Prostate gland (tissue), 2 donors: ENCODE data around the gene MAP4K4. TPM values are rescaled to one million over a fixed set of nuclear protein-coding genes. Genes with fewer than 3 reads are reported as not detected.
"Not testable (repeated sequence)": the region's sequence is repeated elsewhere in the genome, so short reads cannot be mapped to it uniquely, and the experiment has no call there.

Source experiments
- DNase-seq: peaks from one replicate; pipeline ENCODE4 v3.0.0-alpha.2; 2019; ENCODE audit warnings: low spot score
- H3K27ac ChIP-seq, 2 donors: fragments of 200-600 bp; sonication (generic); 2 replicates each; pipeline ENCODE4 v1.5.1; 2017 to 2019
- H3K27me3 ChIP-seq: fragments of 200-600 bp; sonication (generic); replicated peaks from 2 replicates; pipeline ENCODE4 v1.5.1; 2019; ENCODE audit not compliant: insufficient read depth
- H3K36me3 ChIP-seq, 2 donors: fragments of 200-600 bp; sonication (generic); 1 replicate in 1 of 2; 2 replicates in 1 of 2; pipeline versions ENCODE4 v1.5.1 to v1.8.1; 2017 to 2019
- H3K4me1 ChIP-seq: fragments of 200-600 bp; sonication (generic); replicated peaks from 2 replicates; pipeline ENCODE4 v1.5.1; 2019
- H3K4me3 ChIP-seq, 2 donors: fragments of 200-600 bp; sonication (generic); 2 replicates each; pipeline ENCODE4 v1.5.1; 2017 to 2019
- H3K9me3 ChIP-seq: fragments of 200-600 bp; sonication (generic); 2 replicates; pipeline ENCODE4 v1.5.1; 2017
- POLR2A ChIP-seq: fragments of 450-650 bp; IDR thresholded peaks from one replicate; pipeline ENCODE4 v1.6.1; 2016; ENCODE audit warnings: antibody characterized with exemption, mild to moderate bottlenecking
- POLR2AphosphoS5 ChIP-seq: sonication (generic); formaldehyde crosslinking; IDR thresholded peaks from one replicate; pipeline ENCODE4 v1.6.1; 2017; ENCODE audit warnings: antibody characterized with exemption
- WGBS: methylation state at CpG from one replicate; pipeline ENCODE4 v1.1.5; 2018; 5-methylcytosine and 5-hydroxymethylcytosine counted together
- intact Hi-C: fragments of 100-400 bp; cut with DNase I; formaldehyde crosslinking; loops from one replicate; pipeline ENCODE4 v1.14.2; 2022
- total RNA-seq, 2 donors: library from RNA; depleted of rRNA; stranded (reverse); fragments of >200 nt; gene quantifications; one replicate each; pipeline ENCODE4 v1.1.0, GENCODE V29; 2016
- TF ChIP-seq, protein P1 (sequence below), 4 experiments: fragments of 200-600 bp in 2 of 4; fragments of 450-650 bp in 2 of 4; sonication (generic) in 2 of 4; IDR thresholded peaks; 1 replicate in 3 of 4; 2 replicates in 1 of 4; pipeline ENCODE4 v1.5.1; 2016 to 2019; ENCODE audit warnings: antibody characterized with exemption in 4 of 4, mild to moderate bottlenecking in 2 of 4, moderate library complexity in 2 of 4

Gene MAP4K4
- total RNA-seq, 2 donors from 2014 or later, result 23.6 to 107 TPM

DNA sequence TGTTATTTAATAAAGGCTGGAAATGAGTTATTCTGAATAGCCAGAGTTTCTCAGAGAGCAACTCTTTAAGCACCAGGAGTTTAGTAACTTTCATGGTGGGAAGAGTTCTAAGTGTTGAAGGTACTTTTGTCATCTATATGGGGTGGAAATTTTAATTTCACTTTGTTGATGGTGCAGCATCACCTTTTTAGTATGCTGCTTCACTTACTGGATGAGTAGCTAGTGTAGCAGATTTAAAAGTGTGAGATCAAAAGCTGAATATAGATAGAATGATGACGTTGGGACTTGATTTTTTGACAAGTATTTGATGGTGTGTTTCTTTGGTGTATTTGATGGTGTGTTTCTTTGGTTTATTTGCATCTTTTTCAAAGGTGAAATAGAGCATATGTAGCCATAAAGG is 47.3 kb downstream of the MAP4K4 start:
- H3K36me3 ChIP-seq, result no peaks in the 10 kb centered on the region
- WGBS, result 59% methylated on average over 1 of the region's 1 CpG
- no peaks in the 10 kb centered on the region for H3K27me3 ChIP-seq
- intact Hi-C loops, result no loop called here
- no peak for DNase-seq
- no peak overlapping the region for H3K27ac ChIP-seq
- H3K4me1 ChIP-seq, result peaks cover 14% of the 10 kb centered on the region
- no peak overlapping the region for H3K4me3 ChIP-seq
- TF ChIP-seq POLR2AphosphoS5 (no peak), POLR2A (no peak)
- TF ChIP-seq, protein P1, sequence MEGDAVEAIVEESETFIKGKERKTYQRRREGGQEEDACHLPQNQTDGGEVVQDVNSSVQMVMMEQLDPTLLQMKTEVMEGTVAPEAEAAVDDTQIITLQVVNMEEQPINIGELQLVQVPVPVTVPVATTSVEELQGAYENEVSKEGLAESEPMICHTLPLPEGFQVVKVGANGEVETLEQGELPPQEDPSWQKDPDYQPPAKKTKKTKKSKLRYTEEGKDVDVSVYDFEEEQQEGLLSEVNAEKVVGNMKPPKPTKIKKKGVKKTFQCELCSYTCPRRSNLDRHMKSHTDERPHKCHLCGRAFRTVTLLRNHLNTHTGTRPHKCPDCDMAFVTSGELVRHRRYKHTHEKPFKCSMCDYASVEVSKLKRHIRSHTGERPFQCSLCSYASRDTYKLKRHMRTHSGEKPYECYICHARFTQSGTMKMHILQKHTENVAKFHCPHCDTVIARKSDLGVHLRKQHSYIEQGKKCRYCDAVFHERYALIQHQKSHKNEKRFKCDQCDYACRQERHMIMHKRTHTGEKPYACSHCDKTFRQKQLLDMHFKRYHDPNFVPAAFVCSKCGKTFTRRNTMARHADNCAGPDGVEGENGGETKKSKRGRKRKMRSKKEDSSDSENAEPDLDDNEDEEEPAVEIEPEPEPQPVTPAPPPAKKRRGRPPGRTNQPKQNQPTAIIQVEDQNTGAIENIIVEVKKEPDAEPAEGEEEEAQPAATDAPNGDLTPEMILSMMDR (IDR thresholded peaks at IDR 0.05), result no peak
- no peaks in the 10 kb centered on the region for H3K9me3 ChIP-seq

DNA sequence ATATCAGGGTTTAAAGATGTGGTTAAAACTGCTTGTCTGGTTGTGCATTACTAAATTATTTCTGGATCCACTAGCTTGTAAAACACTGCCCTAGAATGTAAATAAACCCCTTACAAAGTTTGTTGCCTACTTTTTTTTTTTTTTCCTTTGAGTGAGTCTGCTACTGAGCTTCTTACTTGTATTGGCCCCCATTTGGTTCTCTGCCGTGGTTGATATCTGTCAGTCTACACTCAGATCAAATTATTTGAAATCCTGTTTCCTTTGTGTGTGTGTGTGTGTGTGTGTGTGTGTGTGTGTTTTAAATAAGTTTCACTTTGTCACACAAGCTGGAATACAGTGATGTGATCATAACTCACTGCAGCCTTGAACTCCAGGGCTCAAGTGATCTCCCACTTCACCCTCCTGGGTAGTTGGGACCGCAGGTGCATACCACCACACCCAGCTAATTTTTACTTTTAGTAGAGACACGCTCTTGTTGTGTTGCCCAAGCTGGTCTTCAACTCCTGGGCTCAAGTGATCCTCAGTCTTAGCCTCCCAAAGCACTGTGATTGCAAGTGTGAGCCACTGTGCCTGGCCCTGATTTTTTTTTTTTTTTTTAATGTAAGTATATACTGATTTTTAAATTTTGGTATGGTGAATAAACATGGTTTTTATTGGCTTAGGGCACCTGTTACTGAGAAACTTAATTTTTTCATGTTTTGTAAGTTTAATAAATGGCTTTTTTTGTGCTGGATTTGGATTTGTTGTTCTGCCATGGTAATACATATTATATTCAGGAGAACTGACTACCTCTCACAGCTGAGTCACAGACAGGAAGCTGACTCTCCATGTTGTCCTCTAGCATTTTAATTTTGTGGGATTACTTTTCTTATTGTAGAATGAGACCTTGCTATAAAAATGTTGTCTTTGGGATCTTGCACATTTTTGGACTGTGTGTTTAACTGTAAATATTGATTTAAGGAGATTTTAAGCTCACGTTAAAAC is 48.5 kb downstream of the MAP4K4 start:
- no peak for DNase-seq
- Histone ChIP-seq H3K4me3 (no peak overlapping the region), H3K27me3 (no peaks in the 10 kb centered on the region), H3K4me1 (peaks cover 14% of the 10 kb centered on the region), H3K27ac (no peak overlapping the region), H3K36me3 (no peaks in the 10 kb centered on the region), H3K9me3 (no peaks in the 10 kb centered on the region)
- 61% methylated on average over 4 of the region's 4 CpGs for WGBS
- intact Hi-C loops, result no loop called here
- TF ChIP-seq POLR2AphosphoS5, result no peak

DNA sequence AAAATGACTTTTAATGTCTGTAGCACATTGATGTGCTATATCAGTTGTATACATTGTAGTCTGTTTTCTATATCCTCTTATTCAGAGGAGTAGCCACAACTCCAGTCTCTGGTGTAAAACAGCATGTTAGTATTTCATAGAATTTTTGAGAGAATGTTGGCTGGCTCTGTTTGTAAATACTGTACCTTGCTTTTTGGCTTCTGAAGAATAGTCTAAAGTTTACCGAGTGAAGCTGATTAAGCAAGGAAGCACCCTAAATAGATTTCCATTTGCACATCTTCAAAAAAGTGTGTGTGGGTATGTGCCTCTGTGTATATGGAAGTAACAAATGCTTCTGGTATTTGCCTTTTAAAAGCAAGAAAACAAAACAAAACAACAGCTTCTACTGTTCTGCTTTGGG is 50.5 kb downstream of the MAP4K4 start:
- 18% methylated on average over 1 of the region's 1 CpG for WGBS
- intact Hi-C loops, result no loop called here
- DNase-seq, result no peak
- no peaks in the 10 kb centered on the region for H3K9me3 ChIP-seq
- peaks cover under 1% of the 10 kb centered on the region for H3K4me1 ChIP-seq
- H3K4me3 ChIP-seq, result no peak overlapping the region
- no peaks in the 10 kb centered on the region for H3K36me3 ChIP-seq
- no peak overlapping the region for H3K27ac ChIP-seq
- no peaks in the 10 kb centered on the region for H3K27me3 ChIP-seq
- TF ChIP-seq, protein P1 (IDR thresholded peaks at IDR 0.05), result no peak
- no peak for TF ChIP-seq POLR2A
- TF ChIP-seq POLR2AphosphoS5, result no peak

DNA sequence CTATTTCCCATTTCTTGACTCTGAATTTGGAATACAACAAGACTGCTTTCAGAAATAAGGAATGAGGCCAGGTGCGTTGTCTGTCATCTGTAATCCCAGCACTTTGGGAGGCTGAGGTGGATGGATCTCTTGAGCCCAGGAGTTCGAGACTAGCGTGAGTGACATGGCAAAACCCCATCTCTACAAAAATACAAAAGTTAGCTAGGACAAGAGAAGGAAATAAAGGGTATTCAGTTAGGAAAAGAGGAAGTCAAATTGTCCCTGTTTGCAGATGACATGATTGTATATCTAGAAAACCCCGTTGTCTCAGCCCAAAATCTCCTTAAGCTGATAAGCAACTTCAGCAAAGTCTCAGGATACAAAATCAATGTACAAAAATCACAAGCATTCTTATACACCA is 51.0 kb downstream of the MAP4K4 start:
- intact Hi-C loops, H3K4me1 ChIP-seq, H3K36me3 ChIP-seq, H3K9me3 ChIP-seq, DNase-seq, H3K4me3 ChIP-seq, H3K27me3 ChIP-seq, H3K27ac ChIP-seq: not testable (repeated sequence)
- 78% methylated on average over 4 of the region's 4 CpGs for WGBS

DNA sequence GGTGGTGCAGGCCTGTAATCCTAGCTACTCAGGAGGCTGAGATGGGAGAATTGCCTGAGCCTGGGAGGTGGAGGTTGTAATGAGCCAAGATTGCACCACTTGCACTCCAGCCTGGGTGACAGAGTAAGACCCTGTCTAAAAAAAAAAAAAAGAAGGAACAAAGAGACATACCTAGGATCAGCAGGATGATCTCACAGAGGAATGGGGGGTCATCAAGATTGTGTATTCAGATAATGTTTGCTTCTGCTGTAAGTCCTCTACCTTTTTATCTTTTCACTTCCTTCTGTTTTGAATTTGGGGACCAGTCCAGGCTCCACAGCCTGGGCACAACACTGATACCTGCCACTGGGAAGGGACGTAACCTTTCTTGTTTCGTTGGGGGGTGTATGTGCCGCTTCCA is 53.2 kb downstream of the MAP4K4 start:
- intact Hi-C loops, result loop anchor here (5.0 kb wide), 1 partner anchor 53 kb away; the partner anchor contains the start of gene MAP4K4
- H3K27me3 ChIP-seq, result no peaks in the 10 kb centered on the region
- H3K27ac ChIP-seq, result no peak overlapping the region
- H3K9me3 ChIP-seq, result no peaks in the 10 kb centered on the region
- H3K4me3 ChIP-seq, result no peak overlapping the region
- no peak for TF ChIP-seq POLR2A
- TF ChIP-seq, protein P1 (IDR thresholded peaks at IDR 0.05), result no peak
- TF ChIP-seq POLR2AphosphoS5, result no peak
- 96% methylated on average over 3 of the region's 3 CpGs for WGBS
- DNase-seq, result no peak
- peaks cover 5% of the 10 kb centered on the region for H3K4me1 ChIP-seq
- no peaks in the 10 kb centered on the region for H3K36me3 ChIP-seq
